GM18858 (cell line): ENCODE data around the gene PQBP1.
A peak's percentile ranks its signal among the peaks of the same experiment; 100 is the strongest.
"Not testable (repeated sequence)": the region's sequence is repeated elsewhere in the genome, so short reads cannot be mapped to it uniquely, and the experiment has no call there.

Experiments
- ATAC-seq: cut with Tn5 transposase; IDR thresholded peaks from one replicate; pipeline ENCODE4 v1.9.1; 2021; ENCODE audit not compliant: unreplicated experiment

PQBP1 gene

GRCh38 chrX:48897625-48898306, at the start of gene PQBP1, which contains the start of gene TIMM17B:
TSS of gene PQBP1 (plus strand) at chrX:48897930. CDS start at chrX:48898510, 580 bp downstream.
TSS of gene TIMM17B (minus strand) at chrX:48897768. CDS start at chrX:48897749, 19 bp downstream.
- peak; percentile 89 for ATAC-seq

GRCh38 chrX:48848847-48849246, 48.9 kb upstream of the PQBP1 start:
- ATAC-seq: no peak

- ATAC-seq: no peak
Observed at GRCh38 chrX:48852857-48853256, 44.9 kb upstream of the PQBP1 start.

- not testable (repeated sequence) for ATAC-seq
Observed at GRCh38 chrX:48853494-48853893, 44.2 kb upstream of the PQBP1 start.

GRCh38 chrX:48854121-48854804, 43.5 kb upstream of the PQBP1 start:
- not testable (repeated sequence) for ATAC-seq

GRCh38 chrX:48854898-48855297, 42.8 kb upstream of the PQBP1 start:
- no peak for ATAC-seq

- ATAC-seq: no peak
Observed at GRCh38 chrX:48864210-48864609, 33.5 kb upstream of the PQBP1 start.

- ATAC-seq: not testable (repeated sequence)
Observed at GRCh38 chrX:48872017-48872416, 25.7 kb upstream of the PQBP1 start.

GRCh38 chrX:48876944-48877343, 20.8 kb upstream of the PQBP1 start:
- not testable (repeated sequence) for ATAC-seq

- ATAC-seq: no peak
Observed at GRCh38 chrX:48883729-48884128, 14.0 kb upstream of the PQBP1 start.

GRCh38 chrX:48886586-48886985, 11.1 kb upstream of the PQBP1 start:
- ATAC-seq: not testable (repeated sequence)

GRCh38 chrX:48890296-48890925, 7.3 kb upstream of the PQBP1 start:
- ATAC-seq: no peak

- peak; percentile 24 for ATAC-seq
Observed at GRCh38 chrX:48890934-48891401, 6.8 kb upstream of the PQBP1 start.

GRCh38 chrX:48891402-48892288, 6.1 kb upstream of the PQBP1 start:
- ATAC-seq: peak; percentile 68

GRCh38 chrX:48892896-48893295, 4.8 kb upstream of the PQBP1 start:
- no peak for ATAC-seq

GRCh38 chrX:48893556-48894348, 4.0 kb upstream of the PQBP1 start:
- no peak for ATAC-seq

GRCh38 chrX:48894891-48895290, 2.8 kb upstream of the PQBP1 start:
- ATAC-seq: no peak

- no peak for ATAC-seq
Observed at GRCh38 chrX:48896611-48897011, 1.1 kb upstream of the PQBP1 start.

- no peak for ATAC-seq
Observed at GRCh38 chrX:48897157-48897624, 539 bp upstream of the PQBP1 start.

- ATAC-seq: no peak
Observed at GRCh38 chrX:48899078-48899410, 1.3 kb downstream of the PQBP1 start.
